T47D (cell line): ENCODE measurements around the gene MCEMP1.
A peak's percentile ranks its signal among the peaks of the same experiment; 100 is the strongest.

Experiments
- DNase-seq, 2 experiments: peaks; one replicate each; pipeline versions ENCODE4 v3.0.0 to v3.0.0-alpha.2; 2011 to 2012; ENCODE audit warnings: low read depth in 1 of 2, low spot score in 1 of 2
- JUND ChIP-seq: IDR thresholded peaks from 2 replicates; pipeline ENCODE4 v1.6.1; 2012; ENCODE audit warnings: low read depth
- in situ Hi-C: cut with HindIII; loops from 2 replicates; pipeline ENCODE4 v1.10.0; 2016; ENCODE audit warnings: low sequenced_read_pairs, low pct_unique_long_range_greater_than_20kb

The MCEMP1 gene

GRCh38 chr19:7680606-7681339 lies 3.9 kb downstream of the MCEMP1 start, which contains the start of gene TRAPPC5:
TRAPPC5 (plus strand) TSS chr19:7680833; CDS start chr19:7682254, 1,421 bp downstream.
- in situ Hi-C loops: no loop called here
- DNase-seq: peak; percentile 72 to 79
- TF ChIP-seq JUND: no peak

GRCh38 chr19:7681340-7682174 lies 4.7 kb downstream of the MCEMP1 start:
- no peak for TF ChIP-seq JUND
- peak; percentile 78 to 81 for DNase-seq
- in situ Hi-C loops: no loop called here

GRCh38 chr19:7682175-7682855 lies 5.4 kb downstream of the MCEMP1 start:
- no peak for TF ChIP-seq JUND
- DNase-seq: no peak
- in situ Hi-C loops: no loop called here

- in situ Hi-C loops: no loop called here
- no peak for TF ChIP-seq JUND
- peak in 1 of 2 experiments; percentile 18 for DNase-seq
Measured at GRCh38 chr19:7685546-7686445, 8.9 kb downstream of the MCEMP1 start.

- in situ Hi-C loops: no loop called here
- no peak for TF ChIP-seq JUND
- DNase-seq: no peak
Measured at GRCh38 chr19:7687177-7687576, 10.3 kb downstream of the MCEMP1 start.

GRCh38 chr19:7689165-7689564 lies 12.3 kb downstream of the MCEMP1 start:
- no peak for DNase-seq
- in situ Hi-C loops: no loop called here
- no peak for TF ChIP-seq JUND

GRCh38 chr19:7690779-7691258 lies 13.9 kb downstream of the MCEMP1 start:
- in situ Hi-C loops: no loop called here
- DNase-seq: no peak
- no peak for TF ChIP-seq JUND

- DNase-seq: no peak
- in situ Hi-C loops: no loop called here
- TF ChIP-seq JUND: no peak
Measured at GRCh38 chr19:7691497-7691896, 14.6 kb downstream of the MCEMP1 start.

GRCh38 chr19:7692417-7693088 lies 15.7 kb downstream of the MCEMP1 start:
- TF ChIP-seq JUND: no peak
- DNase-seq: no peak
- in situ Hi-C loops: no loop called here

GRCh38 chr19:7694499-7694898 lies 17.6 kb downstream of the MCEMP1 start:
- in situ Hi-C loops: no loop called here
- no peak for TF ChIP-seq JUND

GRCh38 chr19:7697721-7698287 lies 20.9 kb downstream of the MCEMP1 start:
- no peak for TF ChIP-seq JUND
- in situ Hi-C loops: no loop called here
- DNase-seq: no peak

More at GRCh38 chr19:7694499-7694898, 17.6 kb downstream of the MCEMP1 start:
- no peak for DNase-seq
